HFF-Myc (cell line): ENCODE measurements around the gene BMERB1.

Experiments
- DNase-seq: peaks from one replicate; pipeline ENCODE4 v3.0.0-alpha.2; 2011; ENCODE audit warnings: low read depth; ENCODE audit errors: extremely low read depth
- H3K4me3 ChIP-seq: replicated peaks from 2 replicates; pipeline ENCODE4 v1.5.1; 2011; ENCODE audit warnings: low read depth, mild to moderate bottlenecking, control low read depth, low read length
- TF ChIP-seq, protein P1 (sequence below): IDR thresholded peaks from 2 replicates; pipeline ENCODE4 v1.5.1; 2012; ENCODE audit warnings: mild to moderate bottlenecking, low read depth, low read length, control low read depth; ENCODE audit errors: missing control alignments

BMERB1 gene

GRCh38 chr16:15506441-15506840, 72.1 kb downstream of the BMERB1 start:
- no peak overlapping the region for H3K4me3 ChIP-seq
- TF ChIP-seq, protein P1, sequence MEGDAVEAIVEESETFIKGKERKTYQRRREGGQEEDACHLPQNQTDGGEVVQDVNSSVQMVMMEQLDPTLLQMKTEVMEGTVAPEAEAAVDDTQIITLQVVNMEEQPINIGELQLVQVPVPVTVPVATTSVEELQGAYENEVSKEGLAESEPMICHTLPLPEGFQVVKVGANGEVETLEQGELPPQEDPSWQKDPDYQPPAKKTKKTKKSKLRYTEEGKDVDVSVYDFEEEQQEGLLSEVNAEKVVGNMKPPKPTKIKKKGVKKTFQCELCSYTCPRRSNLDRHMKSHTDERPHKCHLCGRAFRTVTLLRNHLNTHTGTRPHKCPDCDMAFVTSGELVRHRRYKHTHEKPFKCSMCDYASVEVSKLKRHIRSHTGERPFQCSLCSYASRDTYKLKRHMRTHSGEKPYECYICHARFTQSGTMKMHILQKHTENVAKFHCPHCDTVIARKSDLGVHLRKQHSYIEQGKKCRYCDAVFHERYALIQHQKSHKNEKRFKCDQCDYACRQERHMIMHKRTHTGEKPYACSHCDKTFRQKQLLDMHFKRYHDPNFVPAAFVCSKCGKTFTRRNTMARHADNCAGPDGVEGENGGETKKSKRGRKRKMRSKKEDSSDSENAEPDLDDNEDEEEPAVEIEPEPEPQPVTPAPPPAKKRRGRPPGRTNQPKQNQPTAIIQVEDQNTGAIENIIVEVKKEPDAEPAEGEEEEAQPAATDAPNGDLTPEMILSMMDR, result no peak
- no peak for DNase-seq

DNA sequence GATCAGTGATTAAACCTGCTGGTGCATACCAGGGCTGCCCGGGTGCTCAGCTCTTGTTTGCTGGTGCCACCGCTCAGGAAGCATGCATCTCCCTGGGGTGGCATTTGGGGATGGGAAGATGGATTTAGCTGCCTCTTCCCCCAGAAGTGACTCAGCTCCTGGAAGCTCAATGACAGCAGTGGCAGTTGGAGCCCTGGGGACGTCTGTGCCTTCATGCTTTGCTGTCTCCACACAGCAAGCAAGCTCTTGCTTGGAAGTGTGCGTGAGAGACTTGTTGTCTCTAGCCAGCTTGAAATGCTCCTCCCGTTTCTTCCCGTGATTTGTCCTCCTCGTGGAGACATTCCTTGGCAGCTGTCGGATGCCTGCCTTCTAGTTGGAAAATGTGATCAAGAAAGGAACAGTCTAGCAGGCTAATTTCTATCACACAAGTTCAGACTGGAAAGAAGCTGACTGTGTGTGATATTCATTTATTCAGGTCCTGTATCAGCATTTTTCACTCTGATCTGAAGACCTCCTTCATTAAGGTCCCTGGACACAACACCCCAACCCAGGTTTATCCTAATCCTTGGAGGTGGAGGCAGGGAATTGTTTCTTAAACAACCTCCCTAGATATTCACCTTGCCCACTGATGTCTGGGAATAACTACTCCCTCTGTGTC, 73.0 kb downstream of the BMERB1 start:
- DNase-seq, result no peak
- TF ChIP-seq, protein P1, result no peak
- no peak overlapping the region for H3K4me3 ChIP-seq

GRCh38 chr16:15507959-15508627, 73.7 kb downstream of the BMERB1 start:
- TF ChIP-seq, protein P1, result no peak
- DNase-seq, result no peak

DNA sequence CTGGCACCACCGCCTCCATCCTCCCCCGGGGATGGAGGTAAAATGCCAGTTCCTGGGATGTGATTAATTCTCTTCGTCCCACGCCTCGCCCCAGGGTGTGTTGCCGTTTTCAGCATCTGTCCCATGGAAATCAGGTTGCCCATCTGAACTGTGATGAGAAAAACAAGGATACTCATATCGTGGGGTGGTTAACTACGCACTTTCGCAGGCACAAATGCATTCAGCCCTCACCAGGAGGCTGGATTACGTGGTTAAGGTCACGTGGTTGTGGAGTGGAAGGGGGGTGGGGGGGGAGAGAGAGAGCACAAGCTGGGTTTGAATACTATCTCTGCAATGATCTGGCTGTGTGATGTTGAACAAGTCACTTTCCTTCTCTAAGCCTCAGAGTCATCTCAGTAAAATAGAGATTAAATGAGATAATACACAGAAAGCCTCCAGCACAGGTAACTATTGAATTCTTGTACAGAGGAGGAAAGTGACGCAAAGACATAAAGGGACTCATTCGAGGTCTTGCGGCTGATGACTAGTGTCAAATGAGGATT, 74.7 kb downstream of the BMERB1 start:
- H3K4me3 ChIP-seq, result no peak overlapping the region
- no peak for DNase-seq
- TF ChIP-seq, protein P1, result no peak

More at GRCh38 chr16:15507959-15508627, 73.7 kb downstream of the BMERB1 start:
- H3K4me3 ChIP-seq, result no peak overlapping the region

- no peak overlapping the region for H3K4me3 ChIP-seq
- DNase-seq, result no peak
- TF ChIP-seq, protein P1, result no peak
These were observed 75.5 kb downstream of the BMERB1 start for GRCh38 chr16:15509593-15510535.

- TF ChIP-seq, protein P1, result no peak
- H3K4me3 ChIP-seq, result no peak overlapping the region
These were observed 76.6 kb downstream of the BMERB1 start for GRCh38 chr16:15510992-15511391.

More at GRCh38 chr16:15510992-15511391, 76.6 kb downstream of the BMERB1 start:
- no peak for DNase-seq
